Measurements from ENCODE around the gene ETHE1. TPM values are rescaled to one million over a fixed set of nuclear protein-coding genes. Genes with fewer than 3 reads are reported as not detected.

ETHE1 gene
- total and polyA plus RNA-seq, 12 donors: 5.1 to 23.6 (median 13.0) TPM

DNA sequence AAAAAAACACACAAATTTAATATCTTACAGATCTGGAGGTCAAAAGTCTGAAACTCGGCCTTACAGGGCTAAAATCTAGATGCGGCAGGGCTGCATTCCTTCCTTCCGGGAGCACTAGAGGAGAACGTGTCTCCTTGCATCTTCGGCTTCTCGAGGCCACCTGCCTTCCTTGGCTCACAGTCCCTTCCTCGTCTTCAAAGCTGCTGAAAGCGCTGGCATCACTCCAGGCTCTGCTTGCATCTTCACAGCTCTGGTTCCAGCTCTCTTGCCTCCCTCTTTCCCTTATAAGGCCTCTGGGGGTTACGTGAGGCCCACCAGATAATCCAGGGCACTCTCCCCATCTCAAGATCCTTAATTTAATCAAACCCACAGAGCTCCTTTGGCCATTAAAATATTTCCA, 37.8 kb upstream of the ETHE1 start:
- DNase-seq: no peak
- no peak overlapping the region for H3K4me3 ChIP-seq
- 67 to 70% methylated on average over 9 of the region's 9 CpGs for whole genome bisulfite sequencing, 2 donors
- H3K9me3 ChIP-seq: no peaks in the 10 kb centered on the region
- H3K36me3 ChIP-seq: peaks cover 0 to 32% (median 11%) of the 10 kb centered on the region in 9 donors
- no peak for ATAC-seq
- no peak overlapping the region for H3K27ac ChIP-seq
- no peaks in the 10 kb centered on the region for H3K27me3 ChIP-seq
- peaks cover 2 to 30% (median 15%) of the 10 kb centered on the region in 9 donors for H3K4me1 ChIP-seq
- TF ChIP-seq, protein P1, sequence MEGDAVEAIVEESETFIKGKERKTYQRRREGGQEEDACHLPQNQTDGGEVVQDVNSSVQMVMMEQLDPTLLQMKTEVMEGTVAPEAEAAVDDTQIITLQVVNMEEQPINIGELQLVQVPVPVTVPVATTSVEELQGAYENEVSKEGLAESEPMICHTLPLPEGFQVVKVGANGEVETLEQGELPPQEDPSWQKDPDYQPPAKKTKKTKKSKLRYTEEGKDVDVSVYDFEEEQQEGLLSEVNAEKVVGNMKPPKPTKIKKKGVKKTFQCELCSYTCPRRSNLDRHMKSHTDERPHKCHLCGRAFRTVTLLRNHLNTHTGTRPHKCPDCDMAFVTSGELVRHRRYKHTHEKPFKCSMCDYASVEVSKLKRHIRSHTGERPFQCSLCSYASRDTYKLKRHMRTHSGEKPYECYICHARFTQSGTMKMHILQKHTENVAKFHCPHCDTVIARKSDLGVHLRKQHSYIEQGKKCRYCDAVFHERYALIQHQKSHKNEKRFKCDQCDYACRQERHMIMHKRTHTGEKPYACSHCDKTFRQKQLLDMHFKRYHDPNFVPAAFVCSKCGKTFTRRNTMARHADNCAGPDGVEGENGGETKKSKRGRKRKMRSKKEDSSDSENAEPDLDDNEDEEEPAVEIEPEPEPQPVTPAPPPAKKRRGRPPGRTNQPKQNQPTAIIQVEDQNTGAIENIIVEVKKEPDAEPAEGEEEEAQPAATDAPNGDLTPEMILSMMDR (IDR thresholded peaks at IDR 0.05): no peak
- intact Hi-C loops (cut with DNase I): no loop called here

DNA sequence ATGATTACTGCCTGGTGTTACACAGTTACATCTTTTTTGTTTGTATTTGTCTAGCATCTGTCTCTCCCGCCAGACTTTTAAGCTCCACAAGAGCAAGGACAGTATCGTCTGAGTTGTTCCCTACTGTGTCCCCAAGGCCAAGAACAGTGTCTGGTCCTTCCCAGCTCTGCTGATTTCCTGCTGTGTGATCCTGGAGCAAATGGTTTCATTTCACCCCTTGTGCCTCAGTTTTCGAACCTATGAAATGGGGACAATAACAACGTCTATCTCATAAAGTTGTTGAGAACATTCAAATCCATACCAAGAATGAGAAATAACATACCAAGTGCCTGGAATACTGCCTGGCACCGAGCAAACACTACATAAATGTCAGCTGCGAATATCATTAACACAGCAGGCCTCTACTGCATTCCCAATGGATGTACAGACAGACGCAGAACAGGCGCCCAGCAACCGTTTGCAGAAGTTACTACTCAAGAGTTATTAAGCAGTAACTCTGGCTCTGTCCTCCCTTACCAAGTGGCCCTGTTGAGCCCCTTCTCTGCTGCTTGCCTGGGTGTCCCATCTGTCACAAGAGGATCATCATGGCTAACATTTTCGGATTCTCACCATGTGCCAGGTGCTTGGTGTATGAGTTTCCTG, 36.9 kb upstream of the ETHE1 start:
- TF ChIP-seq, protein P1 (IDR thresholded peaks at IDR 0.05): no peak
- Histone ChIP-seq H3K27me3 (no peaks in the 10 kb centered on the region), H3K27ac (peak overlapping the region in 4 of 10 donors; percentile 62 to 91 (median 74)), H3K9me3 (no peaks in the 10 kb centered on the region), H3K4me1 (peaks cover 2 to 30% (median 15%) of the 10 kb centered on the region in 9 donors), H3K4me3 (no peak overlapping the region), H3K36me3 (peaks cover 0 to 39% (median 11%) of the 10 kb centered on the region in 9 donors)
- ATAC-seq (no peak), DNase-seq (no peak)
- intact Hi-C loops (cut with DNase I): no loop called here
- 78 to 88% methylated on average over 10 of the region's 10 CpGs for WGBS, 2 donors

DNA sequence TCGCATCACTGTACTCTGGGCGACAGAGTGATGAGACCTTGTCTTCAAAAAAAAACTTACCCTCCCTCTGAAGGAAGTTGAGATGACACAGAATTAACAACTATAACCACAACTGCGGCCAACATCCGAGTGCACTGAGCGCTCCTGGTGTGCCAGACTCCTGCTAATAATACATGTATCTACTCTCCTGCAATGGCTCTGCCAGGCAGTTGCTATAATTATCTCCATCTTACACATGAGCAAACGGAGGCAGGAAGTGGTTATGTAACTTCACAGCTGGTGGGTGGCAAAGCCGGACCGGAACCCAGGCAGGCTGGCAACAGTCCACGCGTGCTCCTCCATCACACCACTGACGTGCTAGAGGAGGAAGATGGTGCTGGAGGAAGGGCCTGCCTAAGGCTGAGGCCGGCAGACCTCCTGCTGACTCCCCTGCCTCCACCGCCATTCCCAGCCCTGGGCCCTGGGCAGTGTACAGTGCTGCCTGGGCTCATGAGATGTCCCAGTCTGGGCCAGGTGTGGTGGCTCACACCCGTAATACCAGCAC, 35.8 kb upstream of the ETHE1 start:
- no peak overlapping the region for H3K4me3 ChIP-seq
- ATAC-seq: peak; percentile 89 to 96 (median 94)

DNA sequence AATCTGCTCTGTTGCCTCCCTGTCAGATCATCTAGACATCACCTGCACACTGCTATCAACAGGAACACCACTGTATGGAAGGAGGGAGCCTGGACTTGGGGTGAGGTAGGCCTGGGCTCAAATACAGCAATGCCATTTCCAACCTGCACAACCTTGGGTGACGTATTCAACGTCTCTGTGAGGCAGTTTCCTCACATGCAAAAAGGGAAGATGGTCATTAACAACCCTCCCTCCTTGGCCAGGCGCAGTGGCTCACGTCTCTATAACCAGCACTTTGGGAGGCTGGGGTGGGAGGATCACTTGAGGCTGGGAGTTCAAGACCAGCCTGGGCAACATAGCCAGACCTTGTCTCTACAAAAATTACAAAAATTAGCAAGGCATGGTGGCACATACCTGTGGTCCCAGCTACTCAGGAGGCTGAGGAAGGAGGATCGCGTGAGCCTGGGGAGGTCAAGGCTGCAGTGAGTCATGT, 35.3 kb upstream of the ETHE1 start:
- TF ChIP-seq, protein P1 (IDR thresholded peaks at IDR 0.05): no peak
- no peak overlapping the region for H3K4me3 ChIP-seq
- H3K27me3 ChIP-seq: no peaks in the 10 kb centered on the region
- WGBS, 2 donors: 85 to 91% methylated on average over 6 of the region's 6 CpGs
- intact Hi-C loops (cut with DNase I): no loop called here
- peaks cover 0 to 52% (median 11%) of the 10 kb centered on the region in 9 donors for H3K36me3 ChIP-seq
- DNase-seq: no peak
- H3K9me3 ChIP-seq: no peaks in the 10 kb centered on the region
- peak in 2 of 8 donors; percentile 14 to 28 for ATAC-seq
- H3K27ac ChIP-seq: peak overlapping the region in 9 of 10 donors; percentile 28 to 91 (median 70)
- H3K4me1 ChIP-seq: peaks cover 2 to 30% (median 15%) of the 10 kb centered on the region in 9 donors

More for the DNA sequence above, 35.8 kb upstream of the ETHE1 start:
- peak; percentile 83 to 84 for DNase-seq
- Histone ChIP-seq H3K36me3 (peaks cover 0 to 48% (median 11%) of the 10 kb centered on the region in 9 donors), H3K4me1 (peaks cover 2 to 30% (median 15%) of the 10 kb centered on the region in 9 donors), H3K27ac (peak overlapping the region in 9 of 10 donors; percentile 34 to 91 (median 70)), H3K9me3 (no peaks in the 10 kb centered on the region), H3K27me3 (no peaks in the 10 kb centered on the region)
- intact Hi-C loops (cut with DNase I): no loop called here
- TF ChIP-seq, protein P1 (IDR thresholded peaks at IDR 0.05): no peak
- WGBS, 2 donors: 48 to 50% methylated on average over 14 of the region's 14 CpGs

Data from heart right ventricle (tissue), 16 donors.